Measurements from ENCODE around the gene SHE.

SHE gene

GRCh38 chr1:154435599-154436200 lies 66.5 kb downstream of the SHE start:
- TF ChIP-seq GATA3 (IDR thresholded peaks at IDR 0.05; ENCODE audit: low read depth, low read length) (no peak), GATA2 (IDR thresholded peaks at IDR 0.05; ENCODE audit: low read depth, low read length) (no peak)

- TF ChIP-seq GATA3 (IDR thresholded peaks at IDR 0.05; ENCODE audit: low read depth, low read length) (no peak), GATA2 (IDR thresholded peaks at IDR 0.05; ENCODE audit: low read depth, low read length) (no peak)
Observed at GRCh38 chr1:154434346-154435085, 67.7 kb downstream of the SHE start.

GRCh38 chr1:154433161-154433764 lies 68.9 kb downstream of the SHE start:
- TF ChIP-seq GATA3 (IDR thresholded peaks at IDR 0.05; ENCODE audit: low read depth, low read length) (no peak), GATA2 (IDR thresholded peaks at IDR 0.05; ENCODE audit: low read depth, low read length) (no peak)

- TF ChIP-seq GATA2 (IDR thresholded peaks at IDR 0.05; ENCODE audit: low read depth, low read length) (no peak), GATA3 (IDR thresholded peaks at IDR 0.05; ENCODE audit: low read depth, low read length) (no peak)
Observed at GRCh38 chr1:154431586-154432373, 70.4 kb downstream of the SHE start.

- no peak for TF ChIP-seq GATA2 (IDR thresholded peaks at IDR 0.05; ENCODE audit: low read depth, low read length)
- no peak for TF ChIP-seq GATA3 (IDR thresholded peaks at IDR 0.05; ENCODE audit: low read depth, low read length)
Observed at GRCh38 chr1:154430903-154431302, 71.3 kb downstream of the SHE start.

- no peak for TF ChIP-seq GATA3 (IDR thresholded peaks at IDR 0.05; ENCODE audit: low read depth, low read length)
- no peak for TF ChIP-seq GATA2 (IDR thresholded peaks at IDR 0.05; ENCODE audit: low read depth, low read length)
Observed at GRCh38 chr1:154429841-154430611, 72.2 kb downstream of the SHE start.
